Raji (cell line): ENCODE results near the gene CELF3.

Experiments used
- POLR2A ChIP-seq: IDR thresholded peaks from 2 replicates; pipeline ENCODE4 v1.6.1; 2011; ENCODE audit warnings: low read depth, low read length, control low read depth; ENCODE audit not compliant: insufficient read depth

The CELF3 gene

DNA sequence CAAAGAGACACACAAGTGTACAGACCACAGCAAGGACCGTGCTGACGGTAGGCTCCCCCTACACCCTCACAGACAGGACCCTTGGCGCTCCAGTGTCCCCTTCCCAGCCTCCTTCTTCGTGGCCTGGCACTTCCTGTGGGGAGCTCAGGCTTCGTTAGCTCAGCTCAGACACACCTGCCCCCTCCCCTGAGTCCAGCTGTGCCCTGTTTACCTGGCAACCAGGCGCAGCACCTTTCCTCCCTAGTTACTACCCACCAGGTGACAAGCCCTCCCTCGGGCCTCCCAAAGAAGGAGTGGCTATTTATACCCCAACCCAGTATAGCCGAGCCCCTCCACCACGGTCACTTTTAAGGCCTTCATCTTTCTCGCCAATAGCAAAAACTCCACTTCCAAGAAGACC is 4.7 kb downstream of the CELF3 start:
- no peak for TF ChIP-seq POLR2A

DNA sequence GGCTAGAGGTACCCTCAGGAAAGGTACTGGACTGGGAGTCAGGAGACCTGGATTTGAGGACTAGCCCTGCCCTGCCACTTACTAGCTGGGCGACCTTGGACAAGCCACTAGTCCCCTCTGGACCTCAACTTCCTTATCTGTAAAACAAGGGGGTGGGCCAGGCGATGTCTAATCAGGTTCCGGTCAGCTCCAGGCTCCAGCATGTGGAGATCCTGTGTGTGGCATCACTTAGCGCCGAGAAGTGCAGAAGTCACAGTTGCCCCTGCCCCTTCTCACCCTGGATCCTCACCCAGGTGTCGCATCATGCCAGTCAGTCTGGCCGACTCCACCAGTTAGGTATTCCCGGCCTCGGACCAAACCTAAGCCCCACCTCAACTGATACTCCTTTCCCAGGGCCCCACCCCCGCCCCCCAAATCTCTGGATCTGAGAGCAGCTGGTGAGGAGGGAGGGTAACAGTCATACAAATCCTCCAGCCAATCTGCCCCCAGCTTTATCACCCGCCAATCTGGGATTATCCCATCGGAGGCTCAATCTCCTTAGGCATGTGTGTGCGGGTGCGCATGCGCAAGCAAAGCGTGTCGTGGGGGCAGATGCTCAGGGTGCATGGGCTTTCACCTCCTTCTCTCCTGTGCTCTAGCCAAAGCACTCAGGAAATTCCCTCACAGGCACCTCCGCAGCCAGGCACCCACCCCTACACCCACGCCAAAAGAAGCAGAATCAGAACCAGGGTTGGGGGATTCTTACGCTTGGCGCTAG is 5.4 kb downstream of the CELF3 start:
- TF ChIP-seq POLR2A: no peak

DNA sequence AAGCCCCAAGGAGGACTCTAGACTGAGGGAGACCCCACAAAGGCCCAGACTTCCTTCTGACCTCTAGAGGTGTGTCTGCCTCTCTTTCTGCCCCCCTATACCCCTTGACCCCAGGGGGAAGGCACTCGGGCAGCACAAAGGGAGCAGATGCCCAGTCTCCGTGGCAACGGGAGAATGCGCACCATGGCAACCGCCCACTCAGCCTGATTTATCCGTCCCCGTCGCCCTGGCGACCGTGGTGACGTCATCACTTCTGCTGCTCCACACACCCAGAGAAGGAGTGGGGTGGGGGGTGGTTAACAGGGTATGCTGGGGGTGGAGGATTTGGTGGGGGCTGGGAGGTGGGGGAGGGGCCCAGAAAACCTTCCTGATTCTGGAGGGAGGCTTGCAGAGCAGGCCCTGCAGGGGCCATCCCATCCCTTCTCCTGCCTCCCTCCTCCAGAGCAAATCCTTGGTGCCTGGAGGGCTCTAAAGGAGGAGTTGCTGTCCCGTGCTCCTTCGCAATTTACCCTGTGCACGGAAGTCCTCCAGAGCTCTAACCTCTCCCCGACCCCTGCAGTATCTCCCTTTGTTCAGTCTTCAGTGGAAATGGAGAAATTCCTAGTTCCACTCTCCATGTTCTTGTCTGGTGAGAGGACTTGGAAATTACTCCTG is 6.3 kb downstream of the CELF3 start:
- TF ChIP-seq POLR2A: no peak

DNA sequence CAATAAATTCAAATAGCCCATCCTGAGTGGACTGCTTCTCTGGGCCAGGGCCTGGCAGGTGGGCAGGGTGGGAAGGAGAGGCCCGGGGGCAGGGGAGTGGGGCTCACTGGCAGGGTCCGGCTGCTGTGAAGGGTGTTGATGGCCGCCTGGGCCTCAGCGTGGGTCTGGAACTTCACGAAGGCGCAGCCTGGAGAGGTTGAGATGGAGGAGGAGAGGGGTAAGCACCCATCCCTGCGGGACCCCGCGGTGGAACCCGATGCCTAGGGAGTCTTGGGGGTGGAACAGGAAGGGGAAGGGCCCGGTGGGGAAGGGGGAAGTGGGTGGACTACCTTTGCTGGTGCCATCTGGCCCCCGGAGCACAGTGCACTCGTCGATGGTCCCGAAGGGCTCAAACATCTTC is 7.7 kb downstream of the CELF3 start:
- TF ChIP-seq POLR2A: no peak

DNA sequence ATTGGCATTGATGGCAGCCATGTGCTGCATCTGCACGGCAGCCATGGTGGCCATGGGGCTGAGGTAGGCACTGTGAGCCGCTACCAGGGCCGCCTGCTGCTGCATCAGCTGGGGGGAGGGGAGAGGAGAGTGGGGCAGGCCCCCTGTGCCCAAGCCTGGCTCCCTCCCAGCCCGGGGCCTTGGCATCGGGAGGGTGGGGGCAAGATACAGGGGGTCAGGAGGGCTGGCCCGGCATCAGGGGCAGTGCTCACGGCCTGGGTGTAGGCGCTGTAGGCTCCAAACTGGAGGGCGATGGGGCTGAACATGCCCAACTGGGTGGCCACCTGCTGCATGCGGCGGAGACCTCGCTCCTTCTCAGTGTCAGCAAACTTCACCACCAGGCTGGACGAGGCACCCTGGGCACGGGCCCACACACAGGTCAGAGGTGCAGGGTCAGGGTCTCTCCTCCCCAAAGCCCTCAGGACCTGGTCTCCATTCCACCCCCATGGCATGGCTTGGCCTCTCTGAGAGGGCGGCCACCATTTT is 9.0 kb downstream of the CELF3 start:
- TF ChIP-seq POLR2A: no peak

DNA sequence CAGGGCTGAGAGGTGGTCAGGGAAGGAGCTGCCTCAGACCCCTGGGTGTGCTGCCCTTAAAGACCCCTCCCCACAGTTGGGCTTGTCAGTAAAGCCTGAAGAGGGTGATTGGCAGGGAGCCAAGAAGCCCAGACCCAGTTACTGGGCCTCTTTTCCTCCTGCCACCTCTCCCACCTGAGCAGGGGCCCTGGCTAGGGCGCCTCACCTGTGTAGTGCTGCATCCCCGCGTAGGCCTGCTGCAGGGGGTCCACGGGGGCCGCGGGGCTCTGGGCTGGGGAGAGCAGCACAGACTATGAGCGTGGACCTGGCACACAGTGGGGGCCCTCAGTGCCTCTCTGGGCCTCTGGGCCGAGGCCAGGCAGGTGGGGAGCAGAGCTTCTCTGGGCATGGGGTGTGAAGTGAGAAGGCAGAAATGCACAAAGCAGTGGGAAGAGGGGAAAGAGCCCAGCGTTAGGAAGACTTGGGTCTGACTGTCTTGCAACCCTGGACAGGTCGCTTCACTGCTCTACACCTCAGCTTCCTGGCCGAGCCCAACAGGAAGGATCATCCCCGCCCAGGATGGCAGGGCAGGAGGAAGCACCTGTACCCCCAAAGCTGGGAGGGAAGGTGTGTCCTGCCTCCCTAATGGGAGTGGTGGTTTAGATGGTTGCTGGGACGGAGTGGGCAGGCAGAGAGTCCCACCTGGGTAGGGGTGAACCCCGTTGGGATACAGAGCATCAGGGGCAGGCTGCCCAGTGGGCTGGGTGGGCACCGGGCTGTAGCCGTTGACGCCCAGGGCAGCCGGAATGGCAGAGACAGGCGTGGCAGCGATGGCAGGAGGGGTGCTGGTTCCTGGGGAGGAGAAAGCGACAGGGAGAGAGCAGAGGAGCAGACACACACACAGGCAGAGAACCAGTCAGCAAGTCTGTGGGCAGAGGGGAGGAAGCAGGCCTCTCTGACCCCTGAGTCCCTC is 9.9 kb downstream of the CELF3 start:
- TF ChIP-seq POLR2A: no peak

DNA sequence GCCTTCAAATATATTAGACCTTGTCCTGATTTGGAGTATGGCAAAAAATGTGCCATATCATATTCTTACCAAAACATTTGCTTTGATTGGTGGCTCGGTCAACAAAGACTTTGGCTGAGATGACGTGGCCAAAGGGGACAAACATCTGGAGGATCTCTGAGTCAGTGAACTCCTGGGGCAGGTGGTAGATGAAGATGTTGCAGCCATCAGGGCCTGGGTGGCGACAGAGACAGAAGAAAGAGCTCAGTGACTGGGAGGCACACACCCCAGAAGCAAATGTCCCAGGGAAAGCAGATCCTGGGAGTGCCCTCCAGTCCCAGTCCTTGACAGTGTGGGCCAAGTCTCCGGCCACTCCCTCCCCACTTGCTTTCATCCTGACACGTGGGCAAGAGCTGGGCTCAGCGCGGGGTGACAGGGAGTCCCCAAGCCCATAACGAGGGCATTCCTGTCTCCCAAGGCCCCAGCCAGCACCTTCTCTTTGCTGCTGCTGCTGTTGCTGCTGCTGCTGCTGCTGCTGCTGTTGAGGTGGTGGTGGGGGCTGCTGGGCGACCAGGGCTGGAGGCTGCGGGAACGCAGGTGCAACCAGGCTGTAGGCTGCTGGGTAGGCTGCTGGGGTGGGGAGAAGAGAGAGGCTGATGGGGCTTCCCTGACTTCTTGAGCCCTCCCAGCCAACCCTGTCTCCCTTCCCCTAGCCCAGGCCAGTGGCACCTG is 10.7 kb downstream of the CELF3 start:
- no peak for TF ChIP-seq POLR2A

DNA sequence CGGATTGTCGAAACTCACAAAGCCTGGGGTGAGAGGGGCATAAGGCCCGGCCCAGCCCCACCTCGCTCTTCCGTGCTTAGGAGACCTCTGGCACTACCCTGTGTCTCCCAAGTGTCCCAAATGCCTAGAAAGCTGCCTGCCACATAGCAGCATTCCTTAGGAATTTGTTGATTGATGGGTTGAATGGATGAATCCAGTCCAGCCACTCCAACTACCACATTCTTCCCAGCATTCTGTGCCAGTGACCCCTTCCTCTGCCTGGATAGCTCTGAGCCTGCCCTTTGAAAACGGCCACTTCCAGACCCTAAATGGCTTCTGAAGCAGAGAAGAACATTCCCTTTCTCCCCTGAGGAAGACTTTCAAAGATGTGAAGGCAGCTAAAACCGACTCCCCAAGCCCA is 11.5 kb downstream of the CELF3 start:
- no peak for TF ChIP-seq POLR2A

DNA sequence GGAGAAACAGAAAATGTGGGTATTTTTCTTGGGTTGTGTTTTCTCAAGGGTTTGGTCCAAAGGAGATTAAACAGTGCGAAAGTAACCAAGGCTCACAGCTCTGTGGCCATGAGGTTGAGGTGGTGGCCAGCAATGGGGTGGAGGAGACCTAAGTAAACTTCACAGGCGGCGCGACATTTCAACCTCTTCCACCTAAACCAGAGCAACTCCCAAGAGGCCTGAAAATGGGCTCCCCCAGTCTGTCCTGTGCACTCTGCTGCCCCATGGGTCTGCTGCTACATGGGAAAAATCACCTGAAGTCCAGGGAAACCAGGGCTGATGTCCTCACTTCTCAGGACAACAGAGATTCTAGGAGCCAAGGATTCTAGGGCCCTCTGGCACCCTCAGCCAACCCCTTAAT is 12.4 kb downstream of the CELF3 start:
- TF ChIP-seq POLR2A: no peak

DNA sequence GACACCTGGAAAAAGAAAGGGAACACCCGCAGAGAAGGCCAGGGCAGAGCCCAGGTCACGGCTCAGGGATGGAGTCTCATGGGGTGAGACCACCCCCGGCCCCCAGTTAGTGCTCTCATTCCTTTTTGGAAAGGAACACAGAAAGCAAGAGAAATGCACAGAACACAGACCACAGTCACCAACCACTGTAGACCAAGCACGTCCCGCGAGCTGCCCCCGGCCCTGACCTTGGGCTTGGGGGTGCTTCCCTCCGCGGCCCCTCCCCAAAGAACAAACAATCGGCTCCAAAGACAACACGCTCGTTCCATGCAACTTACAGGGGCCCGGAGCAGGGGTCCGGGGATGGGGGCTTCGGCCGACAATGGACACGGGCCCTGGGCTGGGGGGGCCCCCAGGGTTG is 12.8 kb downstream of the CELF3 start:
- no peak for TF ChIP-seq POLR2A

DNA sequence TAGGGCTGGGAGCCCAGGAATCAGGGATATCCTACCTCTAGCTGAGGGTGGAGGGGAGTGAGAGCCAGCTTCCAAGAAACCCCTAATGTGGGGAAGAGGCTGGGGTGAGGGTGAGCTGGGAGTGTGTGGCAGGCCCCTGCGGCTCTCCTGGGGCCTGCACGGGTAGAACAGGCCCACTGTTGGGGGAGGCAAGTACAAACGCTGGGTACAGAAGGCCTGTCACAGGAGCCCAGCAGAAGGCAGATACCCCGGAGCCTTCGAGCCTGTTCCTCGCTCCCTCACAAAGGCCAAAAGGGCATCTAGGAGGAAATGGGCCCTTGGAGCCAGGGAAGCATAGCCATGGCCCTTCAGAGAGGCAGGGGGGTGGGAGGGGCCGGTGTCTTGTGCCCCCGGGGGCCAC is 13.7 kb downstream of the CELF3 start:
- no peak for TF ChIP-seq POLR2A

DNA sequence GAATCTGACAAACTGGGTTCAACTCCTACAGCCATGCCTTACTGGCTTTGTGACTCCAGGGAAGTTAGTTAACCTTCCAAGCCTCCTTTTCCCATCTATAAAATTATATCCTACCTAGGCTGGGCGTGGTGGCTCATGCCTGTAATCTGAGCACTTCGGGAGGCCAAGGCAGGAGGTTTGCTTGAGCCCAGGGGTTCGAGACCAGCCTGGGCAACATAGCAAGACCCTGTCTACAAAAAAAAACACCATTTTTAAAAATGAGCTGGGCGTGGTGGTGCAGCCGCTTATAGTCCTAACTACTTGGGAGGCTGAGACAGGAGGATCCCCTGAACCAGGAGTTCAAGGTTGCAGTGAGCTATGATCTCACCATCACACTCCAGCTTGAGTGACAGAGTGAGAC is 15.1 kb downstream of the CELF3 start:
- no peak for TF ChIP-seq POLR2A

DNA sequence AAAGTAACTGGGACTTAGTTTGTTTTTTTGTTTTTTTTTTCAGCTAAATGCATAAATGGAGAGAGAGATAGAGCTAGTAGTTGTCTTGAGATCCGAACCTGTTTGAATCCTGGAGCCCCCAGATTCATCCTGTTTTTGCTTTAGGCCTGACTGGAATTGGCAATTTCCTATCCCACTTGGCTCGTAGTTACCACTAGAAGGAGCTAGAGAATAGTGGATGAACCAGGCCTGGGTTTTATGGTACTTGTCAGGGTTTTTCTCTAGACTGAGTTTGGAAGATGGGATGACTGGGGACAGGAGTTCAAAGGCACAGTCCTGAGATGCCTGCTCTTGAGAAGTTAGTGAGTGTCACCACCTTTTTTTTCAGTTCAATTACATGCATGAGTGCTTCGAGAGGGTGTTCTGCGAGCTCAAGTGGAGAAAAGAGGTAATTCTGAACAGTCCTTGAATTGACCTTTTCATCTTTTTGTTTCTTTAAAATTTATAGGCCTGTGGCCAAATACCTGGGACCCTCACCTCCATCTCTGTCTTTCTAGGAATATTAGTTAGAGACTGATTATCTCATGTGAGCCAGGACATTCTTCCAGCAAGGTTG is 23.4 kb downstream of the CELF3 start:
- no peak for TF ChIP-seq POLR2A

DNA sequence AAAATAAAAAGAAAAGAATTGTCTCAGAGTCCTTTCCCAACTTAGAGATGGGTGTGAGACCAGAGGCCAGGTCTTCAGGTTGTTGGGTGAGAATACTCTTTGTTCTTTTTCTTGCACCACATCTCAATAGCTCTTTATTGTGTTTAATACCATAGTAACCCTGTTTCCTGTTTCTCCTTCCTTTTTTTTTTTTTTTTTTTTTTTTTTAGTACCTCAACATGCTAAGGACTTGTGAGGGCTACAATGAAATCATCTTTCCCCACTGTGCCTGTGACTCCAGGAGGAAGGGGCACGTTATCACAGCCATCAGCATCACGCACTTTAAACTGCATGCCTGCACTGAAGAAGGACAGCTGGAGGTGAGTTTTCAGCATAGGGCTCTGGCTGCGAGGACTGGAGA is 24.4 kb downstream of the CELF3 start:
- TF ChIP-seq POLR2A: no peak
